Right renal pelvis (tissue), 4 donors: ENCODE data around the gene MMP11. TPM values are rescaled to one million over a fixed set of nuclear protein-coding genes. Genes with fewer than 3 reads are reported as not detected.

Experiments
- DNase-seq, 4 donors: peaks; one replicate each; pipeline ENCODE4 v3.0.0-alpha.2; 2013; ENCODE audit warnings: low read depth in 4 of 4, low spot score in 3 of 4, missing footprints in 1 of 4
- polyA plus RNA-seq, 4 donors: library from polyadenylated mRNA; unstranded; fragments of 120-200 nt; gene quantifications; one replicate each; pipeline ENCODE4 v1.2.1, GENCODE V29; 2013; ENCODE audit not compliant: insufficient read length in 4 of 4

The MMP11 gene
- polyA plus RNA-seq, 4 donors: 12.1 to 25.4 (median 19.8) TPM

GRCh38 chr22:23759566-23759965 is 13.1 kb upstream of the MMP11 start:
- no peak for DNase-seq

GRCh38 chr22:23760056-23760455 is 12.6 kb upstream of the MMP11 start:
- no peak for DNase-seq

GRCh38 chr22:23762842-23763578 is 9.6 kb upstream of the MMP11 start, which contains the start of gene C22orf15:
Gene C22orf15, plus strand, starts transcription at chr22:23762990. Its CDS starts 317 bp downstream, at chr22:23763307.
- DNase-seq: no peak

GRCh38 chr22:23763579-23763945 is 9.1 kb upstream of the MMP11 start:
- DNase-seq: no peak

- no peak for DNase-seq
Observed at GRCh38 chr22:23763954-23764353, 8.7 kb upstream of the MMP11 start.

GRCh38 chr22:23764899-23765881 is 7.5 kb upstream of the MMP11 start:
- no peak for DNase-seq

- no peak for DNase-seq
Observed at GRCh38 chr22:23767303-23767672, 5.4 kb upstream of the MMP11 start.

GRCh38 chr22:23767673-23768548 is 4.7 kb upstream of the MMP11 start, which contains the start of gene CHCHD10:
Gene CHCHD10, minus strand, starts transcription at chr22:23767972. Its CDS starts 98 bp downstream, at chr22:23767874.
- DNase-seq: peak; percentile 77 to 83 (median 79)

- DNase-seq: no peak
Observed at GRCh38 chr22:23769321-23769965, 3.2 kb upstream of the MMP11 start.

- no peak for DNase-seq
Observed at GRCh38 chr22:23772315-23772648, 367 bp upstream of the MMP11 start.

GRCh38 chr22:23773483-23774113 is 949 bp downstream of the MMP11 start:
- DNase-seq: no peak

- no peak for DNase-seq
Observed at GRCh38 chr22:23774114-23774921, 1.7 kb downstream of the MMP11 start.

GRCh38 chr22:23774922-23775436 is 2.3 kb downstream of the MMP11 start:
- no peak for DNase-seq

GRCh38 chr22:23775779-23776375 is 3.2 kb downstream of the MMP11 start:
- DNase-seq: no peak

- no peak for DNase-seq
Observed at GRCh38 chr22:23777776-23778576, 5.3 kb downstream of the MMP11 start.

GRCh38 chr22:23778577-23778900 is 5.9 kb downstream of the MMP11 start:
- no peak for DNase-seq

- no peak for DNase-seq
Observed at GRCh38 chr22:23779083-23779482, 6.4 kb downstream of the MMP11 start.

- no peak for DNase-seq
Observed at GRCh38 chr22:23779731-23780130, 7.1 kb downstream of the MMP11 start.
